NCI-H345 (cell line): ENCODE measurements around the gene VSIR.

Experiments
- DNase-seq: peaks from one replicate; lab custom pipeline; 2025; lab: John Stamatoyannopoulos, UW

Gene VSIR

DNA sequence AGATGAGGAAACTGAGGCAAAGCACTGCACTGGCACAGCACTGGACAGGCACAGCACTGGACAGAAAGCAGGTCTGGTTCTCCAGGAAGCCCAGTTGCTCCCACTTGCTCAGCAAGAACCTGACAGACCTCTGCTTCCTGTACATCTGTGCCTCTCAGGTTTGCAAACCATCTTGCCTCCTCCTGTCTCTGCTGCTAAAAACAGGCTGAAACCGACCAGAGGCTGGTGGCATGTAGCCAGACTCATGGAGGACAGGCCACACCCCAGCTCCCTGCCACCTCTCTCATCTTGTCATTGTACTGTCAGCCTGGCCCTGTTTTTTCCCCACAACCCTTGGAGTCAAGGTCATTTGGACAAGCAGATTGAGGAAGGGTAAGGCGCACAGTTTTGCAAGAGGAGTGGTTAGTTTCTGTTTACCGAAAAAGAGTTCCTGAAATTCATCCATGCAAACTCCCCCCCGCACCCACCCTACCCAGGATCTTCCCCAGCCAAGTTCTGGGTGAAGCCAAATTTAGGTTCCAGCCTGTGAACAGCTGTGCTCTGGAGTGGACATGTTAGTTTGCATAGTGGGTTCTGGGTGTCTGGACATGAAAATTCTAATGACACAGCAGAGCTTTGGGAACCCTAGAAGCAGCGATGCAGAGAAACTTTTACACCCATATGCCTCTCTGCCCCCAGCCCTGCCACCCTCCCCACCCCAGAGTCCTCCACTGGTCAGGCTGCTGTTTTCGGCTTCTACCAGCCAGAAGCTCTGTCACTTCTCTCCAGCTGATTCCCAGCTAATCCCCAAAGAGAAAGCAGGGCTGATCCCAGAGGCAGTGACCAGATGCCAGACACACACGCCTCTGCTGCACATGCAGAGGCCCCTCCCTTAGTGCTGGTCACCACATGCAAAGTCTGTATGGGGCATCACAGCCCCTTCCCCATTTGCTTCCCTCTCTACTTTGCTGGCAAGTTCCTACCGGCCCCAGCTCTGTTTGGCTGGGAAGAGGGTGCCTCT is 45.3 kb downstream of the VSIR start:
- DNase-seq, result peak; percentile 2

DNA sequence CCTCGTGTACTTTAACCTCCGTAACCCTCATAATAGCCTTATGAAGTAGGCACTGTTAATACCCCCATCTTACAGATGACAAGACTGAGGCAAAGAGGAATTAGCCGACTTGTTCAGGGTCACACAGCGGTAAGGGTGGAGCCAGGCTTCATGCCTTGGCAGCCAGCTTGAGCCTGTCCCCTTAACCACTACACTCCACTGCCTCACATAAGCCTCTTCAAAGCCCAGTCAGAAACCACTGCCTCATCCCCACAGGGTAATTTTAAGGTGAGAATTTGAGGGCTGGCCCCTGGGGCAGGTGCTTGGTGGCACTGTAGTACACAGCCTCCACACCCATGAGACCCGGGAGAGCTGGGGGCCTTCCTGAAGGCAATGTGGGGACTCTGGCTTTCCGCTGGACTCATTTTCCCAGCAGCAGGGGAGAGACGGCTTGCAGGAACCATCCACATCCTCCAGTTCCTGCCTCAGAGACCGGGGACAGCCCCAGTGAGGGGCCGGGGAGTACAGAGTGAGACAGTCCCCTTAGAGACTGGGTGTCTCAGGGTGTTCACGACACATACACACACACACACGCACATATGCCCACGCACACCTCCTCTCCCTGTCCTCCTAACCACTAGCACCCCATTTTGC is 46.1 kb downstream of the VSIR start:
- DNase-seq, result no peak

DNA sequence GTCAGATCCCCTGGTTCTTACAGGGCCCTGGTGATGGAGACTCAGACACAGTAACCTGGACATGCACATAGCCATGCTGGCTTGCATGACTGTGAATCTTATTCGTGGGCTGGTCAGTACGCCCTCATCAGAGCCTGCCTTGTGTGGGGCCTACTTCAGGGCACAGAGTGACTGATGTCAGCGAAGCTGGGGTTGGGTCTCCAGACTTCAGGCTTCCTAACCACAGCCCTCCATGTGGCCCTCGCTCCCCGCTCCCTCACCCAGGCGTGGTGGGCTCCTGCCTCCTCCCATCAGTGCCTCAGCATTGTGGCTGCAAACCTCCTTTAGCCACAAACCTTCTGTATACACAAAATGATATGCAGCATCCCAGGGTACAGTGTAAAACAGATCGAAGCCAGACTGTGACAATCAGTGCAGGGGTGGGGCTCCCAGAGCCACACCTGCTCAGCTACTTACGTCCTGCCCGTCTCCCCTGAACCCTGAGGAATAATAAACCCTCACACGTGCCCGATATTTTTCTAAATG is 46.7 kb downstream of the VSIR start:
- no peak for DNase-seq

DNA sequence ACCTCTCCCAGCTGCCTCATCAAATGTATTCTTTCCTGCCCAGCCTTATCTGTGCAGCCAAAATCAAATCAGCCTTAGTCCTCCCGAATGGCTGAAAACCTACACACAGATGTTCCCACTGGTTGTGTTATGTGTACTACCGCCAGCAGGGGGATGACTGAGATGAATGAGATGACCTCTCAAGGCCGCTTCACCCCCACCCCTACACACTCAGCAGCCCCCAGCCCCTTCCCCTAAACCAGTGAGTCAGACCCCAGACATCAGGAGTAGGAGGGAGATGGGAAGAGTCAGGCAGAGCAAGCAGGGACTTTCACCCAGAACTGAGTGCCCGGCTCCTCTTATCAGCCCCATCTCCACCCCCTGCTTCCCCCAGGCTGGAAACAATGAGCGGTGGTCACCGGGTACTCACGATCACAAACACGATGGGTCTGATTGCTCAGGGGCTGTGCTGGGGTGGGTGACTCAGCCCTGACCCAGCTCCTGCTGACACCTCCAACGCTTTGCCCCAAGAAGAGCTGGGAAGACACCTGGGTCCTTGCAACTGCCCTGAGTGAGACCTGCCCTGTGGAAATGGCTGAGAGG is 47.2 kb downstream of the VSIR start:
- no peak for DNase-seq

DNA sequence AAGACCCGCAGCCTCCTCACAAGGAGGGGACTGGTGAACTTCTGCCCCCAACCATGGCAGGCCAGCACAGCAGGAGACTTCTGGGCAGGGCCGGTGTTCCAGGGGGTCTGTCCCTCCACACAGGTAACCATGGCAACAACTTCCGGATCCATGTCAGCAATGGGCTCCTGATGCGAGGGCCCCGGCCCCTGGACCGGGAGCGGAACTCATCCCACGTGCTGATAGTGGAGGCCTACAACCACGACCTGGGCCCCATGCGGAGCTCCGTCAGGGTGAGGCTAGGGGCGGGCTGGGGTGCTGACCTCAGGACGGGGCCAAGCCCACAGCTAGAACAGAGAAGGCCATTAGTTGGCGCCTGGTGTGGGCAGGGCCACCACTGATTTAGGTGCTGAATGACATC is 48.1 kb downstream of the VSIR start:
- DNase-seq, result no peak

DNA sequence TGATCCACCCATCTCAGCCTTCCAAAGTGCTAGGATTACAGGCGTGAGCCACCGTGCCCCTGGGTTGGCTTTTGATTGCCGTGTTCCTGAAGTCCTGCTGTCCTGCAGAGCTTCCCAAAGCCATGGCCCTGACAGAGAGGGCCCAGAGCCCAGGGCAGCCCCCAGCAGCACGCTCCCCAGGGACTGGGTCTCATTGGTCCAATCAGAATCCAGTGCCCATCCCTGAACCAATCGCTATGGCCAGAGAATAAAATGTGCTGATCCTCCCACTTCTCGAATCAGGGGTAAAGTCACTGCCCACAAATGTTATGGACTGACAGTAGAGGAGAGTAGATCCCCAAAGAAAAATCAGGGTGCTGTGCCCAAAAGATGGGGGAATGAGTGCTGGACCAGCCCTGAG is 48.8 kb downstream of the VSIR start:
- no peak for DNase-seq

DNA sequence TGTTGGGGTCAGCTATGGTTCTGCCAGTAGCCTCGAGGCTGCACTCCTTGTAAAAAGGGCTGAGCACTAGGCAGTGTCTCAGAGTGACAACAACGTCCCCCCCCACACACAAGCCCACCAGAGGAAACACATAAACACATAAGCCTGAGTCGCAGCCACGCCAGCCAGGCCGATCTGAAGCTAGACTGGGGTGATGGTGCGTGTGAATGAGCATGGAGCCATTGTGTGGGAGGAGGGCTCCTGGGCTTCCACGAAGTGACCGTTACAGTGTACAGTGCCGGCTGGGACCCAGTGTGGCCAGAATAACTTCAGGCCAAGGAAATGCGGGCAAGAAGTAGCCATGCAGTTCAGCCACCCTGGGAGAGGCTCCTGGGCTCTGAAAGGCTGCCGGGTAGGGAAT is 50.0 kb downstream of the VSIR start:
- DNase-seq, result no peak

DNA sequence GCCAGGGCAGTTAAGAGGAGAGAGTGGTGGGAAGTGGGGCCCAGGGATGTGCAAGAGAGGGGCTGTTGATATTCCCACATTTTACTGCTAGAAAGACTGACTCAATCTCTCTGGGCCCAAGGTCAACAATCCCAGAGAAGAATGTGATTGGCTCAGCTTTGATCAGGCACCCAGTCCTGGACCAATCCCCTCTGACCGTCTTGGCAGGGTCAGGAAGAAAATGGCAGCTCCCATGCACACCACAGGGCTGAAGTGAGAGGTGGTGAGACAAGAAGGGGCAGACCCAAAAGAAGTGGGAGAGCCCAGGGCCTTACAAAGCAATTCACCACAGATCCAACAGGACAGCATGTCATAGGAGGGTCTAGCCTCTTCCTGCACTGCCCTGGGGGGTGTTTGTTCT is 50.5 kb downstream of the VSIR start:
- no peak for DNase-seq

DNA sequence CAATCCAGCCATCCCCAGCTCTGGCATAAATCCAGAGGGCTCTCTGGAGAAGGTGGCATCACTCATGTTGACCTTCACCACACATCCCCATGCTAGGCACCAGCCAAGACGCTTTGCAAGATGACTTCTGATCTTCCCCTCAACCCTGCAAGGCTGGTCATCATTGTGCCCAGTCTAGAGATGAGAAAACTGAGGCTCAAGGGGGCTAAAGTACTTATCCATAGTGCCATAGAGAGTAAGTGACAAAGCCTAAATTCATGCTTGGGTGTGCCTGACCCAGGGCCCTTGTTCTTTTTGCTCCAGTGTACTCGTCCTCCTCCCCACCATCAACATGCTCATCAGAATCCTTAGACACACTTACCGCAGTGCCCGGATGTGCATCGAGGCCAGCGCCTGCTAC is 52.0 kb downstream of the VSIR start:
- no peak for DNase-seq

DNA sequence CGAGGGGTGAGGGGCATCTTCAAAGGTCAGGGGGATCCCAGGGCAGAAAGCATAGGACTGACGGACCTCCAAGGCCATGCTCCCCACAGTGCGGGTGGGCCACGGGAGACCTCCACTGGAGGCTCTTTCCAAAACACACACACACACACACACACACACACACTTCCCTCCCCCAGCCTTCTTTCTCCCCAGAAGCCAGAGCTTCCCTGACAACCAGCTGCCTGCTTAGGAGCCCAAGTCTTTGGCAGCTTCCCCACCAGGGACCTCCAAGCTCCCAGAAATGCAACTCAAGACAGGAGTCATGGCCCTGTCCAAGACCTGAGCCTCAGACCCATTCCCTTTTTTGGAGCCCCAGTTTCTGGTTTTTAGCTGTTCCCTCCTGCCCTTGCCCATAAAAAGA is 53.0 kb downstream of the VSIR start:
- DNase-seq, result no peak

DNA sequence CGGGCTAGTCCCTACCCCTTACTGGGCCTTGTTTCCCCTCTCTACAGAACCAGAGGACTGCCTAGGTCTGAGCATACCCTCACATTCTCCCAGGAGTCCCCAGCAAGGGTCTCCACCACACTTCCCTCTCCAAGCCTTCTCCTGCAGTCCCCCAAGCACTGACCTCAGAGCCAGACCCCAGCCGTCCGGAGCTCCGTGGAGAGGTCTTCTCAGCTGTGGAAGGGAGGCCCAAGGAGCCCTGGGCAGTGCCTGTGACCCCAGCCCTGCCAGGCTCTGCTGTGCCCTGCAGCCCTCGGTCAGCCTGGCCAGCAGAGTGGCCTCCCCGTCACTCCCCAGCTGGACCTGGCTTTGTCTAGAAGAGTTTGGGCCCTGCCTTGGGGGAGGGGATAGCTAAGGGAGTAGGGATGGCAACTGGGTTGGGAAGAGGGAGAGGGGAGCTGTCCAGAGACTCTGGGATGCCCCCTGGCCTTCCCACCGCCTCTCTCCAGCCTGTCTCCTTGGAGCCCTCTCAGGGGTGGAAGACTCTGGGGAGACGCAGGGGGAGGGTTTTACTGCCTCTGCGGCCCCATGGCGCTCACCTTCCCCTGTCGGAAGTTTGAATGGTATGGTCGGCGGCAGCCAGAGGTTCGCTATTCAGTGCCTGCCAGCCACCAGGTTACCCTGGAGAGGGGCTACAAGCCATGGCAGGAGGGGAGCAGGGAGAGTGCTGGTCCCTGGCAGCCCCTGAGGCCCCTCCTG is 53.7 kb downstream of the VSIR start, which contains the start of gene C10orf105:
Gene C10orf105 (minus strand): TSS at position 315 of the 738 bp plus-strand sequence. CDS start 3,441 bp downstream, outside the sequence.
- no peak for DNase-seq

DNA sequence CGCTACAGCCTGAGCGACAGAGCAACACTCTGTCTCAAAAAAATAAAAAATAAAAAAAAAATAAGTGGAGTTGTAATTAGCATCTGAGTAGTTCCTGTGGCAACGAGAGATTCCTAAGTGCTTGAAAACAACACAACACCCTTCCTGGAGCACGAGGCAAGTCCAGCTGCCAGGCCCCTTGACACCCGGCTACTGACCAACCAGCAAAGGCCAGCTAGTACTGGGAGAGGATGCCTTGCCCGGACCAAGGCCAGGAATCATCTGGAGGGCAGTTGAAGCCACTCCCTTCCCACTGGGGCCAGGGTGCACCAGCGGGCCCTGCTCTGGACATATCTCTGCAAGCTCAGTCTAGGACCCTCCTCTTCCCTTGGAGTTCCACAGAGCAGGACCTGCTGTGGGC is 54.3 kb downstream of the VSIR start:
- DNase-seq, result no peak

DNA sequence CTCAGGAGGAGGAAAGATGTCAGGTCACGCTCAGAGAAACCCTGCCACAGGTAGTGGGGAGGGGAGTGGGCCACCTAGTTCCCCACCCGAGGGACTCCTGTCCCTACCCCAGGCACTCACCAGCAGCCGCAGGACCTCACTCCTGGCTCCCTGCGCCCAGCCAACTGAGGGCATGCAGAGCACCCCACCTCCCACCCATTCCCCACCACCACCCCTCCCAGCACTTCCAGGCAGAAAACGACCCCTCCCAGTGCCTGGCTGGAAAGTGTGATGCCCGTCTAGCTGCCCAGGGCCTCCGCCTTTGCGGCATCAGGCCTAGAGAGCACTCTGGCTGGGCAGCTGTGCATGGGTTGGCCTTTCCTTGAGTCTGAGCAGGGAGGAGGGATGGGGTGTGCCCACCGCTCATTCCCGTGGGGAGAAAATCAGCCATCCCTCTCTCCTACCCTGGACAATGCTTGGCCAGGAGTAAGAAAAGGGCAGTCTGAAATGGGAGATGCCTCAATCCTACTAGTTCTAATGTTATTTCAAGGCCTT is 55.1 kb downstream of the VSIR start:
- DNase-seq, result no peak

DNA sequence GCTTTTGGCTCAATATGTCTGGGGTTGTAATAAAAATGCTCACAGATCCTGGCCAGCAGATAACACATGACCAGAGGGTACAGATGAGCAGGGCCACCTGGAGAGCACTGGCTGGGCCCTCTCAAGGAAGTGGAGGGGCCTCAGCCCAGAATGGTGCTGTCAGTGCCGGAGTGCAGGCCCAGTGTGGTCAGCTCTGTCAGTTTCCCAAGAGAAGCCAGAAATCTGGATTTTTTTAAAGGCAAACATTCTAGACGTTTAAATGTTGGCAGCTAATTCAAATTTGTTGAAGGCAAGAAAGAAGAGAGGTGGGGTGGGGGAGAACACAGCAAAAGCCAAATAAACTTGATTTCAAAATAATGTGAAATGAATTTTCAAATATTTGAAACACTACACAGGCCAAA is 55.8 kb downstream of the VSIR start:
- no peak for DNase-seq

DNA sequence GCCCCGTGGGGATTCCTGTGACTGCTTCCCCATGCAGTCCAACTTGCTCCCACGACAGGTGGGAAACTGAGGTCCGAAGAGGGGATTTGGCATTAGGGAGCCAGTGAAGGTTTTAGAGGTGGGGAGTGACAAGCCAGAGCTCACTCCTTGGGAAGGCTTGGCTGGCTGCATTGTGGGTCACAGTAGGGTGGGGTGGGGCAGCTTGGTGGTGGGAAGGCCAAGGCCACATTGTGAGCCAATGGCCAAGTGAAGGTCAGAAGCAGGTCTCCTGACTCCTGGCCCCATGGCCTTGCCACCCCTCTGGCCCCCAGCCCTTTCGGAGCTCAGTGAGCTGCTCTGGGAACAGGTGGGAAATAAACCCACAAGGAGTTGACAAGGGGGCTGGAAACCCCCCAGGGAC is 56.3 kb downstream of the VSIR start:
- DNase-seq, result no peak

DNA sequence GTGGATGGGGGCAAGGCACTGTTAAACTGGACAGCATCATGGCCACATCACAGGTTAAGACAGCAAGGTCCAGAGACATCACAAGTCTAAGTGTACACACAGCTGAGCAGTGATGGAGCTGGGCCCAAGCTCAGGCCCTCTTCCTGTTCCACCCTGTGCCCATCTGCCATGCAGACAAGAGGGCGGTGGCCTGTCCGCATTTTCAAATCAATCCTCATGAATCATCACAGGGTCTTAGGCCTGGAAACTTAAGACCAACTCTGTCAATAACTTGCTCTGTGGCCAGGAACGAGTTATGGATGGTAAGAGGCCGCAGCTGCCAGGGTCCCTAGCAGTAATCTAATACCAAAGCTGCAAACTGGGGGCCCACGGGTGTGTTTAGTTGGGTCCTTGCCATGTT is 56.9 kb downstream of the VSIR start:
- DNase-seq, result no peak

DNA sequence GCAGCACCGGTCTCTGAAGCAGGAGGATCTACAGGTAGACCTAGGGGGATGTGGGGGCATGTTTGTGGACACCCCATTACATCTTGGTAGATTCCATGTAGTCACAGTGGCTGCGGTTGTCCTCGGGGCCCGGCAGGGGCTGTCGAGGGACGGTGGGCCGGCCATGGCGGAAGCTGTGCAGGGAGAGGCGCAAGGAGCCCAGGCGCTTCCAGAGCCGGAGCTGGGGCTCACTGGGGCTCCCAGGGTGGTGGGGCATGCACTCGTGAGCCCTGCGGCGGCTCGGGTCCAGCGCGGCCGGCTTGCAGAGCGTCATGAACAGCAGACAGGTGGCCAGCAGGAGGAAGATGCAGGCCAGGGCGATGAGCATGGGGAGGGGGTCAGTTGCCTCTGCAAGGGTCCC is 57.5 kb downstream of the VSIR start:
- no peak for DNase-seq

DNA sequence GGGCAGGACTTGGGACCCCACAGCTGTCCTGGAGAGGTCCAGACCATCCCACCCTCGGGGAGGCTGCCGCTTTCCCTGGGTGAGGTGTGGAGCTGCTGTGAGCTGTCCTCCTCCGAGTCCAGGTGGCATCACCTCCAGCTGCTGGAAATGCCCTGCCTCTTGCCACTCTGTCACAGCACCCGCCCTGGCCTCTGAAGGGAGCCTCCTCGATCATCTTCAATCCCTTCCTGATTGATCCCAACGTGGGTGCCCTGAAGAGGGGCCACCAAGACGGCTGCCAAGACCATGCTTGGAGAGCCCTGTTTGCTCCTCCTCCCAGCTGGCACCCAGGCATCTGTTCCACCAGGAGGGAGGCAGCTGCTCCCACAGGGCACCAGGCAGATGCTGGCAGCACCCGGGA is 58.3 kb downstream of the VSIR start:
- no peak for DNase-seq

DNA sequence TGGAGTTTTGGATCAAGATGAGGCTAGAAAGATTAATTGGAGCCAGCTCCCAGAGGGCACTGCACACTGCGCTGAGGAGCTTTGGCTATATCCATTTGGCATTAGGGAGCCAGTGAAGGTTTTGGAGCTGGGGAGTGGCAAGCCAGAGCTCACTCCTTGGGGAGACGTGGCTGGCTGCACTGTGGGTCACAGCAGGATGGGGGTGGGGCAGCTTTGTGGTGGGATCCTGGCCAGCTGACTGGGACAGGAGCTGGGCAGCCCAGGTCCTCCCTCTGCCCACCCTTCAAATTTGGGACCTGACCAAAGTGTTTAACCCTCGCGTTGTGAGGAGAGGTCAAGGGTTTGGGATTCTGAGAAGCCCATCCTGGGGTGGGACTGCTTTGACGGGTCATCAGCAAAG is 58.7 kb downstream of the VSIR start:
- no peak for DNase-seq

DNA sequence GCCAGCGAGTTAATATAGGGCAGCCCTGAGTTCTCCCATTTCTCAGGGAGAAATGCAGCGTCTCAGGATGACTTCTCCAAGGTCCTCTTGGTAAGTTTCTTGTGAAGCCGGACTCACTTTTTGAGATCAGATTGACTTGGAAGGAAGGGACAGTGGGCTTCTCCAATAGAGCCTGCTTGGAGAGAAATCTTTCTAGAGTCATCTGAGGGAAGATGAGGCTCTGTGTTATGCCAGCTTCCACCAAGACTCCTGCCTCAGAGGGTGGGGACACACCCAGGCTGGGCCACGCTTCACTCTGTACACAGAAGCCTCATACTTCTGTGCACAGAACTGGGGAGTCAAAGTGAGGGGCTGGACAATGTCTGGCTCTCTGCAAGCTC is 59.3 kb downstream of the VSIR start:
- no peak for DNase-seq

DNA sequence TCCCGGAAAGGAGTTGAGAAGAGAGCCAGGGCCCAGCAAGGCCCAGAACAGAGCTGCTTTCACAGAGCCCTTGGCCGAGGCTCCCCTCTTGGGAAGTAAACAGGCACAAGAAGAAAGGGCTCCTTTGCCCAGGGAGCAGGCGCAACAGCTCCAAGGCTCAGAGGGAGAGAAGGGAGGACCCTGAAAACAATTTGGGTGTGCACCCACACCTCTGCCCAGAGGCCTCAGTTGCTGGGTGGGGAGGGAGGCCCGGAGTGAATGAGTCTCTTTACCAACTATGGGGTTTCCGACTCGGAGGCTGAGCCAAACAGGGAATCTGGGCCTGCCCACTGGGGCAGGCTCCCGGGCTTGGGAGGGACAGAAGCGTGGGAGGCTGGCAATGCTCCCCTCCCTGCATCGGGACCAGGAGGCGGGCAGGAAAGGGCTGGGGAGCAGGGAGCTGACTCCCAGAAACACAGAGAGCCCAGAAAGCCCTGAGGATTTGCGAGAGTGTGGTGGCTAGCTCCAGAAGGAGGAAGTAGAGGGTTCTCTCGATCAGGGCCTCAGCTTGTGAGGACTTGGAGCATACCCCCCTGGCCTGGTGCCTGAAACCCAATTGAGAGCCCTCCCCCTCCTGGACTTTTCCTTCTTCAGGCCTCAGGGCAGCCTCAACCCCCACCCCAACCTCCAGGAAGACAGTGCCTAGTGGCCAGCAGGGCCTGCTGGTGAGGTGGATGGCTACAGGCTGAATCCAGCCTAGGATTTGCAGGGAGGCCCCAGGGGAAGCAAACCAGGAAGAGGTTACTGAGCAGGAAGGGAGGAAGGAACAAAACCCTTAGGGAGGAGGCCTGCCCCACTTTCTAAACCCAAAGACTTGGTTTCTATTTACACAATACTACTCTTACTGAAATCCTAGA is 59.9 kb downstream of the VSIR start:
- no peak for DNase-seq
